Vagina (tissue), 2 donors: ENCODE measurements around the gene EPB41L3.

Source experiments
- POLR2A ChIP-seq, 2 donors: fragments of 450-650 bp; IDR thresholded peaks; one replicate each; pipeline ENCODE4 v1.6.1; 2017; ENCODE audit warnings: antibody characterized with exemption in 2 of 2, mild to moderate bottlenecking in 2 of 2, moderate library complexity in 2 of 2
- POLR2AphosphoS5 ChIP-seq, 2 donors: sonication (generic); formaldehyde crosslinking; IDR thresholded peaks; one replicate each; pipeline ENCODE4 v1.9.0; 2017; ENCODE audit warnings: antibody characterized with exemption in 2 of 2, mild to moderate bottlenecking in 2 of 2, low read depth in 1 of 2; ENCODE audit not compliant: insufficient read depth in 1 of 2
- TF ChIP-seq, protein P1 (sequence below), 3 experiments: fragments of 450-650 bp in 2 of 3; fragments of 200-600 bp in 1 of 3; sonication (generic) in 1 of 3; IDR thresholded peaks; one replicate each; pipeline ENCODE4 v1.5.1; 2017 to 2019; ENCODE audit warnings: antibody characterized with exemption in 3 of 3, mild to moderate bottlenecking in 2 of 3, moderate library complexity in 2 of 3

DNA sequence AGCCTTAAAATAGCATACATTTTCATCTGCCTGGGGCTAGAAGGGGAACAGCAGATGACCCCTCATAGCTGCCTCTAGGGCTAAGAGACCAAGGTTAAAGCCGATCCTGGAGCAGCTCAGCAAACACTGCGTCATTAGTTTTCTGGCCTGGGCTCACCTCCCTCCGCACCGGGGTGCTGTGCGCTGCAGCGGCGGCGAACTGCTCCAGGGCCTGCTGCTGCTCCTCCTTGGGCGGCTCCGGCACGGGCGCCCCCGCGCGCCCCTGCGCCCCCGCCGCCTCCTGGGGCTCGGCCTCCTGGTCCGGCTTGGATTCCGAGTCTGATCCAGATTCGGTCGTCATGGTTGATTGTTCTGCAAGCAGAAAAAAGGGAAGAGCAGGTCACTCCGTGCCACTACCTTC lies 55.0 kb downstream of the EPB41L3 start:
- no peak for TF ChIP-seq POLR2AphosphoS5 (IDR thresholded peaks at IDR 0.05; ENCODE audit: insufficient read depth in 1 of 2, low read depth in 1 of 2)
- TF ChIP-seq, protein P1, sequence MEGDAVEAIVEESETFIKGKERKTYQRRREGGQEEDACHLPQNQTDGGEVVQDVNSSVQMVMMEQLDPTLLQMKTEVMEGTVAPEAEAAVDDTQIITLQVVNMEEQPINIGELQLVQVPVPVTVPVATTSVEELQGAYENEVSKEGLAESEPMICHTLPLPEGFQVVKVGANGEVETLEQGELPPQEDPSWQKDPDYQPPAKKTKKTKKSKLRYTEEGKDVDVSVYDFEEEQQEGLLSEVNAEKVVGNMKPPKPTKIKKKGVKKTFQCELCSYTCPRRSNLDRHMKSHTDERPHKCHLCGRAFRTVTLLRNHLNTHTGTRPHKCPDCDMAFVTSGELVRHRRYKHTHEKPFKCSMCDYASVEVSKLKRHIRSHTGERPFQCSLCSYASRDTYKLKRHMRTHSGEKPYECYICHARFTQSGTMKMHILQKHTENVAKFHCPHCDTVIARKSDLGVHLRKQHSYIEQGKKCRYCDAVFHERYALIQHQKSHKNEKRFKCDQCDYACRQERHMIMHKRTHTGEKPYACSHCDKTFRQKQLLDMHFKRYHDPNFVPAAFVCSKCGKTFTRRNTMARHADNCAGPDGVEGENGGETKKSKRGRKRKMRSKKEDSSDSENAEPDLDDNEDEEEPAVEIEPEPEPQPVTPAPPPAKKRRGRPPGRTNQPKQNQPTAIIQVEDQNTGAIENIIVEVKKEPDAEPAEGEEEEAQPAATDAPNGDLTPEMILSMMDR (IDR thresholded peaks at IDR 0.05): no peak
- TF ChIP-seq POLR2A (IDR thresholded peaks at IDR 0.05): no peak
